H9 (cell line): ENCODE results near the gene ETF1. TPM values are rescaled to one million over a fixed set of nuclear protein-coding genes. Genes with fewer than 3 reads are reported as not detected.
A peak's percentile ranks its signal among the peaks of the same experiment; 100 is the strongest.

Source experiments
- DNase-seq: peaks from one replicate; pipeline ENCODE4 v3.0.0-alpha.2; 2017
- H2AFZ ChIP-seq: one replicate; pipeline ENCODE4 v1.6.1; 2013; ENCODE audit warnings: mild to moderate bottlenecking, low read length, control low read depth, moderate library complexity
- H2AK5ac ChIP-seq: 2 replicates; pipeline ENCODE4 v1.6.1; 2013; ENCODE audit warnings: low read length, control low read depth, mixed read lengths; ENCODE audit not compliant: insufficient read length
- H2BK120ac ChIP-seq: one replicate; pipeline ENCODE4 v1.6.1; 2013; ENCODE audit warnings: low read depth, mild to moderate bottlenecking, low read length, control low read depth, inconsistent platforms; ENCODE audit not compliant: poor library complexity, severe bottlenecking
- H2BK12ac ChIP-seq: 2 replicates; pipeline ENCODE4 v1.6.1; 2013; ENCODE audit warnings: low read length, control low read depth, mixed read lengths, low read depth; ENCODE audit not compliant: insufficient read length
- H2BK15ac ChIP-seq: 2 replicates; pipeline ENCODE4 v1.6.1; 2013; ENCODE audit warnings: low read depth, low read length, control low read depth
- H2BK20ac ChIP-seq: one replicate; pipeline ENCODE4 v1.6.1; 2013; ENCODE audit warnings: low read depth, mild to moderate bottlenecking, low read length, control low read depth, inconsistent platforms; ENCODE audit not compliant: poor library complexity, severe bottlenecking
- H2BK5ac ChIP-seq: 2 replicates; pipeline ENCODE4 v1.6.1; 2013; ENCODE audit warnings: low read length, control low read depth, mixed read lengths; ENCODE audit not compliant: insufficient read length
- H3K14ac ChIP-seq: 2 replicates; pipeline ENCODE4 v1.6.1; 2013; ENCODE audit warnings: low read length, control low read depth; ENCODE audit not compliant: insufficient read depth
- H3K18ac ChIP-seq: 2 replicates; pipeline ENCODE4 v1.6.1; 2013; ENCODE audit warnings: low read depth, mild to moderate bottlenecking, mixed read lengths, low read length, control low read depth; ENCODE audit not compliant: insufficient read length
- H3K23ac ChIP-seq: 2 replicates; pipeline ENCODE4 v1.6.1; 2013; ENCODE audit warnings: low read length, control low read depth, mixed read lengths, low read depth; ENCODE audit not compliant: insufficient read length
- H3K23me2 ChIP-seq: 2 replicates; pipeline ENCODE4 v1.6.1; 2013; ENCODE audit warnings: low read depth, mild to moderate bottlenecking, mixed read lengths, low read length, control low read depth; ENCODE audit not compliant: insufficient read length, poor library complexity, severe bottlenecking
- H3K27ac ChIP-seq: 2 replicates; pipeline ENCODE4 v1.5.1; 2013; ENCODE audit warnings: low read length, control low read depth, mixed read lengths, low read depth; ENCODE audit not compliant: insufficient read length
- H3K27me3 ChIP-seq: 2 replicates; pipeline ENCODE4 v1.6.1; 2013; ENCODE audit warnings: low read length, control low read depth, inconsistent platforms; ENCODE audit not compliant: insufficient read depth
- H3K4ac ChIP-seq: 2 replicates; pipeline ENCODE4 v1.6.1; 2013; ENCODE audit warnings: low read depth, mild to moderate bottlenecking, control low read depth, inconsistent platforms, low read length, moderate library complexity
- H3K4me1 ChIP-seq: 2 replicates; pipeline ENCODE4 v1.6.1; 2013; ENCODE audit warnings: low read length, control low read depth, inconsistent platforms; ENCODE audit not compliant: insufficient read depth
- H3K4me2 ChIP-seq: 2 replicates; pipeline ENCODE4 v1.6.1; 2013; ENCODE audit warnings: low read length, control low read depth, mixed read lengths; ENCODE audit not compliant: insufficient read length, insufficient read depth
- H3K56ac ChIP-seq: 2 replicates; pipeline ENCODE4 v1.6.1; 2013; ENCODE audit warnings: low read depth, mild to moderate bottlenecking, mixed read lengths, low read length, control low read depth; ENCODE audit not compliant: insufficient read length
- H3K79me1 ChIP-seq: 2 replicates; pipeline ENCODE4 v1.6.1; 2013; ENCODE audit warnings: low read depth, mild to moderate bottlenecking, moderate library complexity, low read length, control low read depth, inconsistent platforms; ENCODE audit not compliant: insufficient read depth, poor library complexity, severe bottlenecking
- H3K79me2 ChIP-seq: 2 replicates; pipeline ENCODE4 v1.6.1; 2013; ENCODE audit warnings: low read length, control low read depth, inconsistent platforms; ENCODE audit not compliant: insufficient read depth
- H3K9ac ChIP-seq: 2 replicates; pipeline ENCODE4 v1.6.1; 2013; ENCODE audit warnings: low read length, control low read depth, mixed read lengths; ENCODE audit not compliant: insufficient read length; ENCODE audit errors: extremely low read depth
- H3K9me3 ChIP-seq: one replicate; pipeline ENCODE4 v1.6.1; 2013; ENCODE audit warnings: low read depth, low read length, inconsistent platforms; ENCODE audit not compliant: control insufficient read depth
- H3T11ph ChIP-seq: one replicate; pipeline ENCODE4 v1.6.1; 2013; ENCODE audit warnings: mild to moderate bottlenecking, low read length, control low read depth, inconsistent platforms
- H4K20me1 ChIP-seq: one replicate; pipeline ENCODE4 v1.6.1; 2013; ENCODE audit not compliant: control insufficient read depth, insufficient read length, insufficient read depth
- H4K5ac ChIP-seq: 2 replicates; pipeline ENCODE4 v1.6.1; 2013; ENCODE audit warnings: low read depth, mild to moderate bottlenecking, mixed read lengths, low read length, control low read depth; ENCODE audit not compliant: insufficient read length
- H4K8ac ChIP-seq: replicated peaks from 2 replicates; pipeline ENCODE4 v1.6.1; 2013; ENCODE audit warnings: low read length, control low read depth, mixed read lengths, low read depth; ENCODE audit not compliant: insufficient read length
- H4K91ac ChIP-seq: 2 replicates; pipeline ENCODE4 v1.6.1; 2013; ENCODE audit warnings: low read depth, mild to moderate bottlenecking, moderate library complexity, mixed read lengths, low read length, control low read depth; ENCODE audit not compliant: insufficient read length
- H3K27ac Mint-ChIP-seq, 3 experiments: 2 replicates in 2 of 3; 3 replicates in 1 of 3; pipeline ENCODE4 v1.8.0; 2020 to 2021; ENCODE audit warnings: mixed read lengths in 3 of 3, mild to moderate bottlenecking in 1 of 3, moderate library complexity in 1 of 3
- H3K27me3 Mint-ChIP-seq: 2 replicates; pipeline ENCODE4 v1.8.0; 2021; ENCODE audit warnings: low read depth, mild to moderate bottlenecking, moderate library complexity, mixed read lengths
- H3K36me3 Mint-ChIP-seq, 3 experiments: 2 replicates in 2 of 3; 3 replicates in 1 of 3; pipeline ENCODE4 v1.8.0; 2020 to 2021; ENCODE audit warnings: low read depth in 3 of 3, mixed read lengths in 3 of 3; ENCODE audit not compliant: insufficient read depth in 1 of 3
- H3K4me1 Mint-ChIP-seq, 2 experiments: 2 replicates each; pipeline ENCODE4 v1.8.0; 2020; ENCODE audit warnings: mixed read lengths in 2 of 2
- H3K4me3 Mint-ChIP-seq, 2 experiments: 2 replicates in 1 of 2; 3 replicates in 1 of 2; pipeline ENCODE4 v1.8.0; 2020 to 2021; ENCODE audit warnings: mild to moderate bottlenecking in 2 of 2, mixed read lengths in 2 of 2, moderate library complexity in 1 of 2
- H3K9me3 Mint-ChIP-seq, 2 experiments: 2 replicates in 1 of 2; 3 replicates in 1 of 2; pipeline ENCODE4 v1.8.0; 2020; ENCODE audit warnings: mild to moderate bottlenecking in 2 of 2, mixed read lengths in 2 of 2, moderate library complexity in 1 of 2
- CTCF ChIP-seq: fragments of 200-600 bp; sonication (generic); conservative IDR thresholded peaks from 3 replicates; pipeline ENCODE4 v1.8.0; 2021; ENCODE audit warnings: antibody characterized with exemption, mild to moderate bottlenecking
- WGBS: extraction: QIAGEN DNeasy Blood & Tissue Kit; methylation state at CpG from one replicate; pipeline ENCODE4 v1.1.7; 2013; ENCODE audit warnings: missing lambda C conversion rate, low lambda C conversion rate, mixed read lengths; ENCODE audit not compliant: insufficient read length; ENCODE audit errors: extremely low coverage; 5-methylcytosine and 5-hydroxymethylcytosine counted together
- total RNA-seq: library from RNA; stranded (reverse); gene quantifications from 2 replicates; pipeline ENCODE4 v1.2.1, GENCODE V29; 2021

The ETF1 gene
- total RNA-seq, 1 experiment from 2014 or later, result 175 TPM

GRCh38 chr5:138536665-138537315 is 6.2 kb downstream of the ETF1 start:
- TF ChIP-seq CTCF, result peak; percentile 58
- H3K23ac ChIP-seq, result no peak overlapping the region
- H3K27ac ChIP-seq, result no peak overlapping the region
- H3K79me2 ChIP-seq, result peaks cover 74% of the 10 kb centered on the region
- no peak overlapping the region for H2BK15ac ChIP-seq
- no peak overlapping the region for H2BK20ac ChIP-seq
- no peak overlapping the region for H4K8ac ChIP-seq
- peaks cover 15 to 19% of the 10 kb centered on the region in 2 experiments for H3K4me1 Mint-ChIP-seq
- H3K18ac ChIP-seq, result no peak overlapping the region
- H2AK5ac ChIP-seq, result no peak overlapping the region
- H3K4ac ChIP-seq, result no peak overlapping the region
- H4K5ac ChIP-seq, result no peak overlapping the region
- no peak overlapping the region for H3K4me2 ChIP-seq
- no peaks in the 10 kb centered on the region for H3K4me1 ChIP-seq
- H3K9ac ChIP-seq, result no peak overlapping the region
- H3K14ac ChIP-seq, result no peak overlapping the region
- H3K9me3 Mint-ChIP-seq, result no peaks in the 10 kb centered on the region
- H4K20me1 ChIP-seq, result no peaks in the 10 kb centered on the region
- peaks cover 3% of the 10 kb centered on the region for H3K79me1 ChIP-seq
- no CpG with 5 or more reads among the region's 4 CpGs for WGBS
- peaks cover under 1% of the 10 kb centered on the region for H3K23me2 ChIP-seq
- no peak overlapping the region for H3T11ph ChIP-seq
- no peak overlapping the region for H3K56ac ChIP-seq
- H2BK5ac ChIP-seq, result no peak overlapping the region
- no peak overlapping the region for H2BK12ac ChIP-seq
- no peak for DNase-seq
- H2AFZ ChIP-seq, result no peak overlapping the region
- H3K9me3 ChIP-seq, result no peaks in the 10 kb centered on the region
- no peak overlapping the region for H2BK120ac ChIP-seq
- H3K27me3 Mint-ChIP-seq, result no peaks in the 10 kb centered on the region
- H3K27me3 ChIP-seq, result no peaks in the 10 kb centered on the region
- H3K27ac Mint-ChIP-seq, result no peak overlapping the region
- H3K4me3 Mint-ChIP-seq, result no peak overlapping the region
- peaks cover 29 to 73% (median 68%) of the 10 kb centered on the region in 3 experiments for H3K36me3 Mint-ChIP-seq
- H4K91ac ChIP-seq, result no peak overlapping the region
